Measurements from ENCODE around the gene C12orf42. TPM values are rescaled to one million over a fixed set of nuclear protein-coding genes. Genes with fewer than 3 reads are reported as not detected.

The C12orf42 gene
- total and polyA plus RNA-seq, 8 donors = not detected

- TF ChIP-seq POLR2A (IDR thresholded peaks at IDR 0.05) = no peak
- no peak for DNase-seq
- peaks cover 0 to 13% (median 0%) of the 10 kb centered on the region in 3 donors for H3K27me3 ChIP-seq
- intact Hi-C loops (cut with DNase I; ENCODE audit: low total_unique reads) = loop anchor here (10.0 kb wide), 1 partner anchor 547 kb away; the partner anchor contains the start of gene ASCL1
- WGBS, 5 donors = 87 to 92% (median 88%) methylated on average over 5 of the region's 5 CpGs
- H3K27ac ChIP-seq = no peak overlapping the region
- H3K4me1 ChIP-seq = no peaks in the 10 kb centered on the region
- H3K4me3 ChIP-seq = no peak overlapping the region
- H3K9me3 ChIP-seq = no peaks in the 10 kb centered on the region
- no peaks in the 10 kb centered on the region for H3K36me3 ChIP-seq
Measured at GRCh38 chr12:103501447-103501846, 5.7 kb upstream of the C12orf42 start.

- no peak overlapping the region for H3K4me3 ChIP-seq
- no peak for TF ChIP-seq POLR2AphosphoS5 (IDR thresholded peaks at IDR 0.05)
- no peak for TF ChIP-seq POLR2A (IDR thresholded peaks at IDR 0.05)
- no peak for TF ChIP-seq CTCF (IDR thresholded peaks at IDR 0.05)
- TF ChIP-seq EP300 (IDR thresholded peaks at IDR 0.05) = no peak
- no peak overlapping the region for H3K27ac ChIP-seq
- intact Hi-C loops (cut with DNase I; ENCODE audit: low total_unique reads) = no loop called here
- H3K36me3 ChIP-seq = no peaks in the 10 kb centered on the region
- no peak for DNase-seq
- peaks cover 4 to 16% (median 16%) of the 10 kb centered on the region in 4 donors for H3K4me1 ChIP-seq
- no peaks in the 10 kb centered on the region for H3K9me3 ChIP-seq
- peaks cover 7 to 32% (median 16%) of the 10 kb centered on the region in 3 donors for H3K27me3 ChIP-seq
Measured at GRCh38 chr12:103499571-103499970, 3.8 kb upstream of the C12orf42 start.

- intact Hi-C loops (cut with DNase I; ENCODE audit: low total_unique reads) = no loop called here
- TF ChIP-seq POLR2AphosphoS5 (IDR thresholded peaks at IDR 0.05) (no peak), CTCF (IDR thresholded peaks at IDR 0.05) (no peak), POLR2A (IDR thresholded peaks at IDR 0.05) (no peak), EP300 (IDR thresholded peaks at IDR 0.05) (no peak)
- Histone ChIP-seq H3K4me3 (no peak overlapping the region), H3K27me3 (peaks cover 7 to 37% (median 21%) of the 10 kb centered on the region in 3 donors), H3K36me3 (no peaks in the 10 kb centered on the region), H3K27ac (no peak overlapping the region), H3K4me1 (peaks cover 4 to 17% (median 16%) of the 10 kb centered on the region in 4 donors), H3K9me3 (no peaks in the 10 kb centered on the region)
- no peak for DNase-seq
- WGBS, 5 donors = 70 to 91% (median 82%) methylated on average over 2 of the region's 2 CpGs
Measured at GRCh38 chr12:103498990-103499389, 3.2 kb upstream of the C12orf42 start.

- Histone ChIP-seq H3K4me3 (peak overlapping the region; percentile 45 to 58 (median 49)), H3K27me3 (peaks cover 7 to 55% (median 27%) of the 10 kb centered on the region in 3 donors), H3K36me3 (no peaks in the 10 kb centered on the region), H3K27ac (no peak overlapping the region), H3K4me1 (peaks cover 4 to 17% (median 16%) of the 10 kb centered on the region in 4 donors), H3K9me3 (no peaks in the 10 kb centered on the region)
- WGBS, 5 donors = 9 to 27% (median 14%) methylated on average over 16 to 24 of the region's 24 CpGs
- TF ChIP-seq POLR2A (IDR thresholded peaks at IDR 0.05) = no peak
- no peak for TF ChIP-seq CTCF (IDR thresholded peaks at IDR 0.05)
- TF ChIP-seq POLR2AphosphoS5 (IDR thresholded peaks at IDR 0.05) = no peak
- no peak for TF ChIP-seq EP300 (IDR thresholded peaks at IDR 0.05)
- DNase-seq = no peak
- intact Hi-C loops (cut with DNase I; ENCODE audit: low total_unique reads) = no loop called here
Measured at GRCh38 chr12:103494734-103495468, 867 bp downstream of the C12orf42 start.
